GM18507 (cell line): ENCODE measurements around the gene ZNF804B.

Experiments
- DNase-seq: peaks from one replicate; pipeline ENCODE4 v3.0.0; 2011; ENCODE audit warnings: low read depth; ENCODE audit not compliant: insufficient read length; ENCODE audit errors: extremely low spot score
- FAIRE-seq: peaks from 2 replicates; lab custom pipeline; 2011; peaks lifted over from hg19 to GRCh38; lab: Jason Lieb, UNC

Gene ZNF804B

DNA sequence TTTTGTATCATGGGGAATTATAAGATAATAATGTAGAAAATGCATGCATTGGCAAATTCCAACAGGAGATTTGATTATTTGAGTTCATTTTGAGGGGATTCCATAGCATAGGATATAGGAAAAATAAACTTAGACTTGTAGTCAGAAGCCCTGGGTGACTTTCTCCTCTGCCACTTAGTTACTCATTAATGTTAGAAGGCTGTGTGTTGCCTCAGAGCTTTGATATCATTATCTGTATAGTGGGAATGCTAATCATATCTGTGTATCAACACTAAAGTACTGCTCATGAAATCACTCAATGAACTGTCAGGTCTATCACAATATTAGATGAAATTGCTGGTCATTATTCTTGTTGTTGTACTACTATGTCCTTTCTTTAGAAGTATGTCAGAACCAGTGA is 59.1 kb downstream of the ZNF804B start:
- FAIRE-seq (no peak), DNase-seq (no peak)

DNA sequence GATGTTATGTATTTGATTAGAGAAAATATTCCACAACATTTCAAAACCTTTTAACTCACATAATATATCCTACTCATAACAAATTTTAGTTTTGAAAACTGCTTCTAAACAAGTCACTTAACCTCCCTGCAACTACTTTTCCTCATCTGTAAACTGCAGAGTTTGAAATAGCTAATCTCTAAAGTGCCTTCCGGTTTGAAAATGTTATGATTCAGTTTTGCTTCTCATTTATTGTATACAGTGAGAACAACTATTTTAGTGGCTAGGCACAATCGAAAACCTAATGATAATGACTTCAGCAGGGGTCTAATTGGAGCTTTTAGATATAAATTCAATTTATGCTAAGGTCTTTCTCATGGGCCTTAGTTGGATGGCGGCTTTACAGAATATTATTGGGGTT is 66.7 kb downstream of the ZNF804B start:
- FAIRE-seq (no peak), DNase-seq (no peak)

DNA sequence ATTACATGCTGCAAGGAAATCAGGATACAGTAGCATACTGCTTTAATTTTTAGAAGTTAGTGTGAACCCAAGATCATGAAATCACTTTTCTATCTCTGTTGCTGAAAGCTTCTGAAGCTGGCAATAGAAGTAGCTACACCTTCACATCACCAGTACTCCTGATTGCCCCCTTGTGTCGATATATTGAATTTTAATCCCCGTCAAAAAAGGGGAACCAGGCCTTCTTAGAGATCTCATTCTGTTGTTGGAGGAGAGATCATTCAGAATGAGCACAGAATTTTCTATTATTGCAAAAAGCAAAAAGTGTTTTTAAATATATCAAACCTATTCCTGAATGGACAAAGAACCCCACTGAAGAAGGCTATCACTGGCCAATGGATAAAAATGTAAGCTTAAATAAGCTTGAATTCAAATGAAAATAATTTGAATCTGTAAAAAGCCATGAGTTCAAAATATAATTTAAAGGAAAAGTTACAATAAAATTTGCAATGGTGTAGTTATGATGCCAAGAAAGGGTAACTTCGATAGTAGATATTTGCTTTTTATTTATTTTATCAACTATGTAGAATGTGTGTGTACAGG is 75.7 kb downstream of the ZNF804B start:
- no peak for DNase-seq
- FAIRE-seq: peak; percentile 81

DNA sequence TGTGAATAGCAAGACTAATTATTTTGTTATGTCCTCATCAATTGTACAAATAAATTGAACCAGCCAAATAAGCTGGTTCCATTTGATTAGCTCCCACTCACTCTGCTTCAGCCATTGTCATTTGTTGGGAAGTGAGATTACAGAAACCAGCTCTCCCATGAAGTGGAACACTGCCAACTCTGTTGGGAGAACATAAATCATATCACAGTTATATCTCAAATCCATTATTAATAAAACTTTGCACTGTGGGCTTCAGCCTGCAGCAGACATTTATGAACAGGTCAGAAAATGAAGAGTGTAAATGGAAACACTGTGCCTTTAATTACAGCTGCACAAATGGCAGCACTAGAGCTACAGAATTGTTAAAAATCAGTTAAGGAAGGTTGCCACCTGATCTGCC is 82.7 kb downstream of the ZNF804B start:
- no peak for FAIRE-seq
- DNase-seq: no peak

DNA sequence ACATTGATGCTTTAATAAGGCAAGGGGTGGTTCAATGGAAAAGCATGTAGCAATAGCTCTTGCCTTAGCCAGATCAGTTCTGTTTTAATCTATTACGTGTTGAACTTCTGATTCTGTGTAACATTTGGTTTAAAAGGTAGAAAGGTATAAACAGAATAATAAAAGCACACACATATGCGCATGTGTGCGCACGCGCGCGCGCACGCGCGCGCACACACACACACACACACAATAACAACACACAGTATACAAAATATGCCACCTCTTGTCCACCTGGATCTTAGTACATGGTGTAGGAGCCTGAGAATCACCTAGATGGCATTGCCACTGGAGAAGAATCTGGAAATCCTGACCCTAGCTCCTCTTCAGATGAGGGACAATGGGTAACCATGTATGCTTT is 85.6 kb downstream of the ZNF804B start:
- DNase-seq (no peak), FAIRE-seq (no peak)

DNA sequence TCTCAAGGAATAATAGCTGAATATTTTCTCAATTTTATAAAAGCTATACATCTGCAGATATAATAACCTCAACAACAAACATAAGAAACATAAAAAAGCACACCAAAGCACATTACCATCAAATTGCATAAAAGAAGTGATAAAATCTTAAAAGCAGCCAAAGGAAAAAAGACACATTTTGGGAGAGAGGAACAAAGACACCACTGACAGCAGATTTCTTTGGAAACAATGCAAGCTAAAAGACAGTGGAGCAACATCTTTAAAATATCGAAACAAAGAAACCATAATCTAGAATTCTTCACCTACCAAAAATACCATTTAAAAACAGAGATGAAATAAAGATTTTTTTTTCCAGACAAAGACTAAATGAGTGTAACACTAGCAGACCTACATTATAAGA is 91.7 kb downstream of the ZNF804B start:
- DNase-seq: no peak
- no peak for FAIRE-seq

DNA sequence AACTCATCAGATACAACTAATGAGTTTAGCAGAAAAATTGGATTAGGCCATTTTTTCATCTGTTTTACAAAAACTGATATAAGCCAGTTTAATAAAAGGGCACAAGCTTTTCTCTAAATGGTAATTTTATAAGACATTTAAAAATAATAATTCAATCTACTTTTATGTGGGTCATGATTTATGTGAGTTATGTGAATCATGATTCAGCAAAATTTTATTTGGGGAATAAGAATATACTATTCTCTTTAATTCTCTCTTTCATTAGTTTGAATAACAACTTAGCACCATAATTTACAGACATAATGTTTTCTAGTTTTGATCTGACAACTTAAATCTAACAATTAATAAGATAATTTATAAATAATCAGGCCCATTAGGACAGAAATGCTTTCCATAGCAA is 99.8 kb downstream of the ZNF804B start:
- no peak for DNase-seq
- no peak for FAIRE-seq

DNA sequence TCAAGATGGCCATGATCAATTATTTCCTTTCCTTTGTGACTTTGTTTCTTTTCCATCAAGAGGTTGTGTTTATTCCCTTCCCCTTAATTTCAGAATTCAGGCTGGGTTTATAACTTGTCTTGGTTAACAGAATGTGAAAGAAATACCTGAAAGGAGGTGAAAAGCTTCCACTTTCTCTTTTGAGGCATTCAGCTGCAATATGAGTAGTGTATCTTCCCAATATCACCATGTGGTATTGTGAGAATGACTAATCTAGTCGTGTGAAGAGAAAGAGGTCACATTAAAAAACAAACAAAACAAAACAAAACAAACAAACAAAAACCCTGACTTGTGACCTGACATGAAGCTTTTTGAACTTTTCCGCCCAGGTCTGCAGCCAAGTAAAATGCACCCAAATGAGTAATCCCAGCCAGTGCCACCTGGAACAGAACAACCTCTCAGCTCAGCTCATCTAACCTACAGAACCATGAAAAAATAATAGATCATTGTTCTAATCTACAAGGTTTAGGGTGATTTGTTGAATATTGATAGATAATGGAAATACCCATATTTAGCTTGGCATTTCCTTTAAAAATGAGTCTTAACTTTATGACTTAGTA is 106.9 kb downstream of the ZNF804B start:
- DNase-seq: no peak
- FAIRE-seq: no peak

DNA sequence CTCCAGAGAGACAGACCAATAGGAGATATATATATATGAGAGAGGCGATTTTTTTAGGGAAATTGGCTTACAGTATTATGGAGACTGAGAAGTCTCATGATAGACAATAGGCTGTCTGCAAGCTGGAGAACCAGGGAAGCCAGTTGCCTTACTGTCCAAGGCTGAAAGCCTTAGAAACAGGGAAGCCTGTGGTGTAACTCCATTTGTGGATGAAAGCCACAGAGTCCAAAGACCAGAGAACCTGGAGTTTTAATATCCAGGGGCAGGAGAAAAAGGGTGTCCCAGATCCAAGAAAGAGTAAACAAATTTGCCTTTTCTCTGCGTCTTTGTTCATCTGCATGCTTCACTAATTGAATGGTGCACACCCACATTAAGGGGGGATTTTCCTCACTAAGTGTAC is 107.7 kb downstream of the ZNF804B start:
- no peak for FAIRE-seq
- DNase-seq: no peak

DNA sequence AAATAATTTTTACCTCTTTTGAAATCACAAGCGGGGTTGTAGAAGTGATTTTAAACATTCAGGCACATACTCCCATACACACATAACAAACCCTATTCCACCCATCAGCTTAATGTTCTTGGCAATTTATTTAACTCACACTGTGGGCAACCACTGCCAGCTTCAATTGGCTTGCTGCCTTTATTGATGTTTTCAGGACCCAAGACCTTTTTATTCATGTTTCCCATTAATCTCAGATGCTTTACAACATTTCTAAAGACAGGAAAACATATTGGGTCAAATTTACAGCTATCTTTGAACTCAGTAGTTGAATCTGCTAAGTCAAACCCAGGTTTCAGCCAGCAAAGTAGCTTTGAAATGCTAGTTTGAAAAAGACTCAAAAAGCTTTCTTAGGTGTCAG is 109.0 kb downstream of the ZNF804B start:
- DNase-seq: no peak
- no peak for FAIRE-seq

DNA sequence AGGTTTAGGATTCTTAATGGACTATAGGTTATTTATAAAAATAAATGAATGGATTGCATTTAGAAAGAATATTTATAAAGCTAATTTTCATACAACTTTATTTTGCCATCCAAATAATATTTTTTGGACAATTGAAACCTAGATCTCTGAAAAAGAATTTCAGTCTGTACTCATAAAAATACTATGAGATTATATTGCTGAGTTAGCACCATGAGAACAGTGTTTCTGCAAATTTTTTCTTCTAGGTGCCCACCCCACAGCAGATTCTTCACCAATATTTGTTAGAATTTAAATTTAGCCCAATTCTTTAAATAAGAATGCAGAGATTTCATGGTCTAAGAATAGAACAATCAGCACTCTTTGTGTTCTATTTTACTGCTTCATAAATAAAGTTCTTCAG is 121.6 kb downstream of the ZNF804B start:
- DNase-seq: no peak
- FAIRE-seq: no peak

DNA sequence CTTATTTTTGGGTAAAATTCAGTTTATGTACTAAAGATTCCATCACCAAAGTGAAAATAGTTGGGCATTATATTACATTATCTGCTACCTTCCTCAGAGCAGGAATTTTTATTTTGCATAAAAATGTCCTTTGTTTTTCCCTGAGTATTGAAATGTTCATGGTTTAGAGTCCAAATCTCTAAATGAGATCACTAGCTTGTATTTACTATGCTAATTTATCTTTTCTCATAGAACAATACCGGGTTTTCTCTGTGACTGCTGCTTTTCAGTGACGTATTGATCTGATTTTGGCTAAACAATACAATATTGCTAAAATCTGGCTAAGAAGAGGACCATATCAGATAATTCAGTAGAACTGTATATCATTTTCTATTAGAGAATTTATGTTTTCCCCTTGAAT is 125.6 kb downstream of the ZNF804B start:
- no peak for DNase-seq
- FAIRE-seq: no peak

DNA sequence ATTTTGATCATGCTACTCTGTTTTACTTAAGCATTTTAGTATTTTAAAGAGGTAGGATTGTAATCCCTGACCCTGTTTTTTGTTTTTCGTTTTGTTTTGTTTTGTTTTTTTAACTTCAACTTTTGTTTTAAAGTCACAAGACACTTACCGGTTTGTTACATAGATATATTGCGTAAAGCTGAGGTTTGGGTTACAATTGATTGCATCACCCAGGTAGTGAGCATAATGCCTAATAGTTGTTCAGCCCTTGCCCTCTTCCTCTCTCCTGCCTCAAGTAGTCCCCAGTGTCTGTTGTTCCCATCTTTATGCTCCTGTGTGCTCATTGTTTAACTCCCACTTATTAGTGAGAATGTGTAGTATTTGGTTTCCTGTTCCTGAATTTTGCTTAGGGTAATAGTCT is 129.2 kb downstream of the ZNF804B start:
- FAIRE-seq (no peak), DNase-seq (no peak)

DNA sequence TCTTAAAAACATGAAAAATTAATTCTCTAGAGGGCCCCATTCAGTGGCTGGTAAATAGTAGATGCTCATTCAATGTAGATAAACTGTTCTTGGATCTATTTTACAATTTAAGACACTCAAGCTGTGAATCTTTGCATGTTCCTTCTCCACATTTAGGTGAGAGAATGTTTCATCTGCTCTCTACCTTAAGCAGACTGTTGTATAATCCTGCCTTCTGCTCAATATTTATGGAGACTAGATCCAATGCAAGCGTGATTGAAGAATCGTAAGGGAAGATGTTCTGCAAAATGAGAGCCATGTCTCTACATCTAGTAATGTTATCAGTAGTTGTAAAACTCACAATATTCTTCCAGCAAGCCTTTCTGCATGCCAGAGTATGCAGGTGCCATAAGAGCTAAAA is 151.0 kb downstream of the ZNF804B start:
- FAIRE-seq: no peak
- DNase-seq: no peak

DNA sequence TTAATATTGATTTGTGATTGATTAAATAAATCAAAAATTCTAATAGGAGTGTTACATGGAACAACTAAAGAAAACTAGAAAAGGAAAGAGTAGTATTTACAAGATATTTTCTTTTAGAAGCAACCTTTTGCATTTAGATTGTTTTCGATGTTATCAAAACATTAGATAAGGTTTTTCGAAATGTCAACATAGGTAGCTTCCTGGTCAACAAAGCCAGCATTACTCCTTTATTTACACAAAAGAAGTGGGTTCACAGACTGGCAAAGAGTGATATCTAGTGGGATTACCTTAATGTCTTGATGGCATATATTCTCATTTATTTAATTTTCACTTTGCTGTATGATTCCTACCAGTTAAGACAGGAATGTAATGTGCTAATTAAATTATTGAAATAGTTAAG is 153.4 kb downstream of the ZNF804B start:
- DNase-seq: no peak
- no peak for FAIRE-seq

DNA sequence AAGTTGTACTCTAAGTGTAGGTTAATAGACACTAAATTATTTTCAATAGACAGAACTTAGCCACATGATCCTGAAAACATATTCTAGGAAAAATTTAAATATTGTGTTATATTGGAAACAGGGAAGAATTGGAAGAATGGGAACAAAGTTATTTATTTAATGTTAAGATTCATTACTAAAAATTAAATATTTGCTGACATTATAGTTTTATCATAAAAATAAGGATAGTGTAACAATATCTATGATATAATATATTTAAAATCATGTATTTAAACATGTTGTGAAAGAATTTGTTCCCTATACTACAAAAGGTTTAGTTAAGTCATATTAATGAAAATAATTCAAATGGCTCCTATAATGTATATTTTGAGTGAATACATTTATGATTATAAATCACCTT is 156.1 kb downstream of the ZNF804B start:
- no peak for FAIRE-seq
- no peak for DNase-seq

DNA sequence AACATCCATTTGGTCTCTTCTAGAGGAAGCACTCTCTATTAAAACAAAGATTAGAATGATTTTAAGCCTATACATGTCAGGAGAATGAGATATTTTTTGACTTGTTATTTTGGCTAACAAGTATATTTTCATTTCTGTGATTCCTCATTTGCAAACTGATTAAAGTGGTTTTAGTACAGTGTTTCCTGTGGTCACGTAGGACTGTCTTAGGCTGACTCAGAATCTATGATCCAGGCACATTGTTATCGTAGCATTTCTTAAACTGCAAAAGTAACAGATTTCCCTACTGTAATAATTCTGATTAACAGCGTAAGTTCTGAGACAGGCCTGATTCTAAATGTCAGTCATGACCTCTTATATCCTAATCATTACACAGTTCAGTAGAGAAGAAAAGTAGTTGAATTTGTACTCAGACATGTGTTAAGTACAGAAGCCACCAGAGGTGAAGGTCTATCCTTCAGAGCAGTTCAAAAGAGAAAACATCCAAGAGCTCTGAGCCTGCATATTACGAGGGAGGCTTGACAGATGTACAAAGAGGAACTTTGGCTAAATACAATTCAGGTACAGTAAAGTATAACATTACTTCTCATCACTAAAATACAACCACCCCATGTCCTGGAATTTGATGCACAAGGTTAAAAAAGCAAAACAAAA is 160.1 kb downstream of the ZNF804B start:
- DNase-seq (no peak), FAIRE-seq (no peak)

DNA sequence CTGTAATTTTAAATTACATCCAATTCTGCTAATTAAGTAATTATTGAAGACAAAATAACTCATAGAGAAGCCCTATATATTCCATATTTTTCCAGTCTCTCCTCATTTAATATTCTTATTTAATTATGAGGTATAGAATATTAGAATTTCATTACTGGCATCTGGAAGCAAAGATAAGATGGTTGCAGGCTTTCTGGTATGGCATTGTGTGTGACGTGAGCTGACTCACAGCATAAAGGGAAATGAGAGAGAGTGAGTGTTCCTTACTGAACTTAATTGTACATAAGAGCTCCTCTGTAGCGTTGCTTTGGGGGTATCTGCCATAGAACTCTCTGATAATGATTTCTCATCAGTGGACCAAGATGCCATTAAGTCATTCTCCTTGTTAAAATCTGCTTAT is 163.4 kb downstream of the ZNF804B start:
- DNase-seq: no peak

DNA sequence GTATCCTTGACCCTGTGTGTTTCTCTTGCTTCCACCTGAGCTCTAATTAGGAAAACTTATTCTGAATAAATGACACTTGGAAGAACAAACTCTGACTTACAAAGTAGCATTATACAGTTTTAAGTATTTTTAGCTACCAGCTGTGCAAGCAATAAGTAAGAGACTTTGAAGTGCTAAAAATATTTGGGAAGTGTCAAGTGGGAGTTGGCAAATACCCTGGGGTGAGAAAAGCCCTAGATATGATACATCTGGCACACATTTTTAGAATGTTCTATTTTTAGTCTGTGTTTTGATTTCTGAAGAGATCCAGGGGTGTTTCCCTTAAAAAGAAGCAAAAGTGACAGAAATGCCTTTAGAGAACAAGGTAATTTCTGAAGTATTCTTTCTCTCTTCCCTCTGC is 168.8 kb downstream of the ZNF804B start:
- DNase-seq: no peak
- FAIRE-seq: no peak

More for the DNA sequence above, 163.4 kb downstream of the ZNF804B start:
- no peak for FAIRE-seq

DNA sequence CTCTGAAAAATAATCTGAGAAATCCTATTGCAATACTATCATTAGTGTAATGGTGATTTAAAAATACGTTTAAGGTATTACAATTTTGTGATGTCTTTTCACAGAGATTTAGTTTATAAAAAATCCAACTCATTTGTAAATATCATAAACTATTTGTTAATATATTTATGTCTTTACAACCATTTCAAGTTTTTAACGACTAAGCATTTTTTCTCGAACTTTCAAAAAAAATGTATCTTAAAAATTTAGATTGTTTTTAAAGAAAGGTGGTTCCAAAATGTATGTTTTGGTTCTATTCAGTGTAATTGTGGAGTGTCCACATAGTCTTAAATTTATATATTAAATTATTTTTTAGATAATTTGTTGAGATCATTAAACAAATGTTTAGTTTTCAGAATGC is 170.2 kb downstream of the ZNF804B start:
- DNase-seq (no peak), FAIRE-seq (no peak)

DNA sequence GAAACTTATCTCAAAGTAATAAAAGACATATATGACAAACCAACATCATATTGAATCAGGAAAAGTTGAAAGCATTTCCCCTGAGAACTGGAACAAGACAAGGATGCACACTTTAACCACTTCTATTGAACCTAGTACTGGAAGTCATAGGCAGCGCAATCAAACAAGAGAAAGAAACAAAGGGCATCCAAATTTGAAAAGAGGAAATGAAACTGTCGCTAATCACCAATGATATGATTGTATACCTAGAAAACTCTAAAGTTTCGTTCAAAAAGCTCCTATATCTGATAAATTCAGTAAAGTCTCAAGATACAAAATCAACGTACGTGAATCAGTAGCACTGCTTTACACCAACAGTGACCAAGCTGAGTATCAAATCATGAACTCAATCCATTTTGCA is 173.8 kb downstream of the ZNF804B start:
- DNase-seq: no peak
- no peak for FAIRE-seq
